ENCODE measurements around the gene FCGR3A. TPM values are rescaled to one million over a fixed set of nuclear protein-coding genes. Genes with fewer than 3 reads are reported as not detected.

Gene FCGR3A
- total RNA-seq, 1 experiment from 2014 or later = not detected

DNA sequence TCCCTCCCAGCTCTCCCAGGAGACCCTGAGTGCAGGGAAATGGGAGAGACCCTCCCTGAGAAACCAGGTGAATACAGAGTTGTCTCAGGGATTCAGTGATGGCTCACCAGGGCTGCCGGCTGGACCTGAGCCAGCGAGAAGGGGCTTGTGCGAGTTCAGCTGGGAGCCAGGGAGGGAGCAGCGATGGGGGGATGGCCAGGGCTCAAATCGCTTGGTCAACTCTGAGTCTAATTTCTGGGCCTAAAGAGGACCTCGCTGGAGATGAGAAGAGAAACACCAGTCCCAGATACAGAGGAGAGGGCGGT is 37.9 kb downstream of the FCGR3A start:
- no peak overlapping the region for H3K27ac ChIP-seq (ENCODE audit: low read length)
- TF ChIP-seq EZH2 (IDR thresholded peaks at IDR 0.05; ENCODE audit: low read length, unreplicated experiment) (no peak), EZH2phosphoT487 (IDR thresholded peaks at IDR 0.05; ENCODE audit: borderline replicate concordance, low read length) (no peak), CTCF (conservative IDR thresholded peaks at IDR 0.05; ENCODE audit: low read depth, low read length) (no peak)
- peaks cover 8% of the 10 kb centered on the region for H3K4me1 ChIP-seq (ENCODE audit: insufficient read depth, low read length)
- DNase-seq (no peak), ATAC-seq (no peak)
- H3K79me2 ChIP-seq (ENCODE audit: low read length) = no peaks in the 10 kb centered on the region
- ChIA-PET POLR2A (ENCODE audit: unreplicated experiment) (no interaction called here), CTCF (no interaction called here)
- no peaks in the 10 kb centered on the region for H3K27me3 ChIP-seq (ENCODE audit: low read length)
- no peaks in the 10 kb centered on the region for H3F3A ChIP-seq (ENCODE audit: low read length, unreplicated experiment)
- no peak overlapping the region for H2AFZ ChIP-seq (ENCODE audit: low read length)
- H3K9me2 ChIP-seq (replicated peaks; ENCODE audit: low read length) = no peaks in the 10 kb centered on the region
- H3K4me2 ChIP-seq (ENCODE audit: low read length) = no peak overlapping the region
- no peaks in the 10 kb centered on the region for H3K9me3 ChIP-seq (ENCODE audit: low read length)
- H3K36me3 ChIP-seq (ENCODE audit: low read depth, low read length) = no peaks in the 10 kb centered on the region
- intact Hi-C loops (cut with micrococcal nuclease) = no loop called here
- no peaks in the 10 kb centered on the region for H4K20me1 ChIP-seq (ENCODE audit: low read length)
- no peak overlapping the region for H3K9ac ChIP-seq (ENCODE audit: low read length)
- no peak overlapping the region for H3K4me3 ChIP-seq (ENCODE audit: low read length)
- no TSS peak for BruUV-seq (replicated peaks)

- ChIA-PET CTCF (no interaction called here), POLR2A (ENCODE audit: unreplicated experiment) (no interaction called here)
- Histone ChIP-seq H3K9ac (ENCODE audit: low read length) (no peak overlapping the region), H3K9me2 (replicated peaks; ENCODE audit: low read length) (no peaks in the 10 kb centered on the region), H3K4me3 (ENCODE audit: low read length) (no peak overlapping the region), H4K20me1 (ENCODE audit: low read length) (no peaks in the 10 kb centered on the region), H3K9me3 (ENCODE audit: low read length) (no peaks in the 10 kb centered on the region), H3K79me2 (ENCODE audit: low read length) (no peaks in the 10 kb centered on the region), H3K4me2 (ENCODE audit: low read length) (no peak overlapping the region), H3K4me1 (ENCODE audit: insufficient read depth, low read length) (peaks cover 10% of the 10 kb centered on the region), H3K27me3 (ENCODE audit: low read length) (no peaks in the 10 kb centered on the region), H3F3A (ENCODE audit: low read length, unreplicated experiment) (no peaks in the 10 kb centered on the region), H2AFZ (ENCODE audit: low read length) (no peak overlapping the region), H3K36me3 (ENCODE audit: low read depth, low read length) (no peaks in the 10 kb centered on the region), H3K27ac (ENCODE audit: low read length) (no peak overlapping the region)
- TF ChIP-seq CTCF (conservative IDR thresholded peaks at IDR 0.05; ENCODE audit: low read depth, low read length) (no peak), EZH2 (IDR thresholded peaks at IDR 0.05; ENCODE audit: low read length, unreplicated experiment) (no peak), EZH2phosphoT487 (IDR thresholded peaks at IDR 0.05; ENCODE audit: borderline replicate concordance, low read length) (no peak)
- DNase-seq (no peak), ATAC-seq (no peak)
- intact Hi-C loops (cut with micrococcal nuclease) = no loop called here
- no TSS peak for BruUV-seq (replicated peaks)
Measured at GRCh38 chr1:161511018-161511755, 38.4 kb downstream of the FCGR3A start.

GRCh38 chr1:161510477-161510876 is 39.1 kb downstream of the FCGR3A start:
- no peaks in the 10 kb centered on the region for H3K9me3 ChIP-seq (ENCODE audit: low read length)
- no peaks in the 10 kb centered on the region for H3K79me2 ChIP-seq (ENCODE audit: low read length)
- H2AFZ ChIP-seq (ENCODE audit: low read length) = no peak overlapping the region
- H4K20me1 ChIP-seq (ENCODE audit: low read length) = no peaks in the 10 kb centered on the region
- no TSS peak for BruUV-seq (replicated peaks)
- H3K4me1 ChIP-seq (ENCODE audit: insufficient read depth, low read length) = peaks cover 10% of the 10 kb centered on the region
- CTCF ChIA-PET = no interaction called here
- ATAC-seq = no peak
- no peak for DNase-seq
- no peaks in the 10 kb centered on the region for H3K27me3 ChIP-seq (ENCODE audit: low read length)
- no peak overlapping the region for H3K9ac ChIP-seq (ENCODE audit: low read length)
- no peak overlapping the region for H3K4me3 ChIP-seq (ENCODE audit: low read length)
- no peaks in the 10 kb centered on the region for H3K36me3 ChIP-seq (ENCODE audit: low read depth, low read length)
- POLR2A ChIA-PET (ENCODE audit: unreplicated experiment) = no interaction called here
- no peaks in the 10 kb centered on the region for H3K9me2 ChIP-seq (replicated peaks; ENCODE audit: low read length)
- H3F3A ChIP-seq (ENCODE audit: low read length, unreplicated experiment) = no peaks in the 10 kb centered on the region
- no peak overlapping the region for H3K27ac ChIP-seq (ENCODE audit: low read length)
- intact Hi-C loops (cut with micrococcal nuclease) = no loop called here
- no peak overlapping the region for H3K4me2 ChIP-seq (ENCODE audit: low read length)
- TF ChIP-seq EZH2phosphoT487 (IDR thresholded peaks at IDR 0.05; ENCODE audit: borderline replicate concordance, low read length) = no peak
- no peak for TF ChIP-seq CTCF (conservative IDR thresholded peaks at IDR 0.05; ENCODE audit: low read depth, low read length)
- TF ChIP-seq EZH2 (IDR thresholded peaks at IDR 0.05; ENCODE audit: low read length, unreplicated experiment) = no peak
